ENCODE data around the gene FMN2. TPM values are rescaled to one million over a fixed set of nuclear protein-coding genes. Genes with fewer than 3 reads are reported as not detected.

Gene FMN2
- total RNA-seq, 1 donor from 2014 or later: not detected

- Mint-ChIP-seq H3K9me3 (peaks cover 2% of the 10 kb centered on the region), H3K4me3 (no peak overlapping the region), H3K4me1 (no peaks in the 10 kb centered on the region), H3K27ac (no peak overlapping the region), H3K36me3 (ENCODE audit: low read depth) (no peaks in the 10 kb centered on the region), H3K27me3 (no peaks in the 10 kb centered on the region)
- POLR2A ChIA-PET: no interaction called here
- TF ChIP-seq CTCF (IDR thresholded peaks at IDR 0.05): no peak
- intact Hi-C loops (cut with micrococcal nuclease): no loop called here
- CTCF ChIA-PET: no interaction called here
- no peak for ATAC-seq (ENCODE audit: low read depth)
- no peak for DNase-seq
Measured at GRCh38 chr1:240435996-240436566, 344.4 kb downstream of the FMN2 start.

GRCh38 chr1:240441669-240442068, 350.0 kb downstream of the FMN2 start:
- no peaks in the 10 kb centered on the region for H3K4me1 Mint-ChIP-seq
- intact Hi-C loops (cut with micrococcal nuclease): no loop called here
- no peaks in the 10 kb centered on the region for H3K27me3 Mint-ChIP-seq
- no peak overlapping the region for H3K4me3 Mint-ChIP-seq
- POLR2A ChIA-PET: no interaction called here
- H3K27ac Mint-ChIP-seq: no peak overlapping the region
- CTCF ChIA-PET: no interaction called here
- H3K9me3 Mint-ChIP-seq: peaks cover 4% of the 10 kb centered on the region
- no peaks in the 10 kb centered on the region for H3K36me3 Mint-ChIP-seq (ENCODE audit: low read depth)
- no peak for TF ChIP-seq CTCF (IDR thresholded peaks at IDR 0.05)
- ATAC-seq (ENCODE audit: low read depth): no peak
- DNase-seq: no peak

- intact Hi-C loops (cut with micrococcal nuclease): no loop called here
- Mint-ChIP-seq H3K27me3 (no peaks in the 10 kb centered on the region), H3K4me1 (no peaks in the 10 kb centered on the region), H3K4me3 (no peak overlapping the region), H3K36me3 (ENCODE audit: low read depth) (no peaks in the 10 kb centered on the region), H3K9me3 (peaks cover 2% of the 10 kb centered on the region), H3K27ac (no peak overlapping the region)
- POLR2A ChIA-PET: no interaction called here
- CTCF ChIA-PET: no interaction called here
- no peak for ATAC-seq (ENCODE audit: low read depth)
- no peak for DNase-seq
- TF ChIP-seq CTCF (IDR thresholded peaks at IDR 0.05): no peak
Measured at GRCh38 chr1:240445369-240445768, 353.7 kb downstream of the FMN2 start.

- no peak for DNase-seq
- Mint-ChIP-seq H3K27ac (no peak overlapping the region), H3K4me3 (no peak overlapping the region), H3K4me1 (no peaks in the 10 kb centered on the region), H3K36me3 (ENCODE audit: low read depth) (no peaks in the 10 kb centered on the region), H3K9me3 (no peaks in the 10 kb centered on the region), H3K27me3 (no peaks in the 10 kb centered on the region)
- ChIA-PET CTCF (no interaction called here), POLR2A (no interaction called here)
- TF ChIP-seq CTCF (IDR thresholded peaks at IDR 0.05): no peak
- intact Hi-C loops (cut with micrococcal nuclease): no loop called here
- ATAC-seq (ENCODE audit: low read depth): no peak
Measured at GRCh38 chr1:240455228-240455821, 363.6 kb downstream of the FMN2 start.

- H3K27me3 Mint-ChIP-seq: no peaks in the 10 kb centered on the region
- H3K27ac Mint-ChIP-seq: no peak overlapping the region
- CTCF ChIA-PET: no interaction called here
- DNase-seq: no peak
- no peaks in the 10 kb centered on the region for H3K4me1 Mint-ChIP-seq
- H3K36me3 Mint-ChIP-seq (ENCODE audit: low read depth): no peaks in the 10 kb centered on the region
- TF ChIP-seq CTCF (IDR thresholded peaks at IDR 0.05): no peak
- POLR2A ChIA-PET: no interaction called here
- no peak for ATAC-seq (ENCODE audit: low read depth)
- intact Hi-C loops (cut with micrococcal nuclease): no loop called here
- H3K9me3 Mint-ChIP-seq: no peaks in the 10 kb centered on the region
- no peak overlapping the region for H3K4me3 Mint-ChIP-seq
Measured at GRCh38 chr1:240457203-240457602, 365.5 kb downstream of the FMN2 start.
